HEK293 (cell line): ENCODE measurements around the gene ZIC4.

Experiments used
- CTCF ChIA-PET: fragments of 350-600 bp; formaldehyde crosslinking; extraction: SDS; loops from one replicate; lab custom pipeline; 2021; ENCODE audit warnings: antibody characterized with exemption; lab: Yijun Ruan, JAX
- POLR2A ChIA-PET: fragments of 300-600 bp; formaldehyde crosslinking; extraction: SDS; loops from one replicate; lab custom pipeline; 2020; ENCODE audit warnings: antibody characterized with exemption, inconsistent platforms; lab: Yijun Ruan, JAX
- H3K27ac ChIP-seq: fragments of 200-500 bp; sonication (Bioruptor generic); 2 replicates; pipeline ENCODE4 v1.5.1; 2014; ENCODE audit warnings: low read depth, low read length, control low read depth, inconsistent platforms; ENCODE audit errors: extremely low read depth
- H3K36me3 ChIP-seq, 2 experiments: fragments of 200-500 bp in 1 of 2; sonication (Bioruptor generic) in 1 of 2; 1 replicate in 1 of 2; 2 replicates in 1 of 2; pipeline ENCODE4 v1.5.1; 2014 to 2017; ENCODE audit warnings: inconsistent platforms in 2 of 2, low read length in 2 of 2; ENCODE audit not compliant: control insufficient read depth in 2 of 2, insufficient read depth in 1 of 2
- H3K4me1 ChIP-seq: fragments of 200-500 bp; sonication (Bioruptor generic); 2 replicates; pipeline ENCODE4 v1.5.1; 2014; ENCODE audit warnings: mild to moderate bottlenecking, low read length, inconsistent platforms; ENCODE audit not compliant: control insufficient read depth, insufficient read depth
- H3K4me3 ChIP-seq: 2 replicates; pipeline ENCODE4 v1.5.1; 2011; ENCODE audit warnings: low read depth, mild to moderate bottlenecking, control low read depth, low read length, moderate library complexity
- H3K9me3 ChIP-seq: fragments of 200-500 bp; sonication (Bioruptor generic); 2 replicates; pipeline ENCODE4 v1.5.1; 2014; ENCODE audit warnings: low read depth, low read length, inconsistent platforms; ENCODE audit not compliant: control insufficient read depth, insufficient read depth
- AEBP2 ChIP-seq: fragments of 450-650 bp; formaldehyde crosslinking; IDR thresholded peaks from 2 replicates; pipeline ENCODE4 v1.5.1; 2016; ENCODE audit warnings: missing biosample characterization, missing genetic modification characterization, borderline replicate concordance
- BCL11B ChIP-seq: fragments of 450-650 bp; formaldehyde crosslinking; IDR thresholded peaks from 2 replicates; pipeline ENCODE4 v1.5.1; 2016; ENCODE audit warnings: low read depth, missing biosample characterization, missing genetic modification characterization
- BCL6B ChIP-seq: fragments of 450-650 bp; formaldehyde crosslinking; IDR thresholded peaks from 2 replicates; pipeline ENCODE4 v1.5.1; 2017; ENCODE audit warnings: missing biosample characterization, missing genetic modification characterization
- GLI2 ChIP-seq: fragments of 450-650 bp; formaldehyde crosslinking; IDR thresholded peaks from 2 replicates; pipeline ENCODE4; 2017; ENCODE audit warnings: missing biosample characterization, missing genetic modification characterization, low read depth, borderline replicate concordance
- OVOL3 ChIP-seq: fragments of 450-650 bp; formaldehyde crosslinking; IDR thresholded peaks from 2 replicates; pipeline ENCODE4 v1.5.1; 2016; ENCODE audit warnings: missing biosample characterization, missing genetic modification characterization
- SP2 ChIP-seq: fragments of 450-650 bp; formaldehyde crosslinking; IDR thresholded peaks from 2 replicates; pipeline ENCODE4 v1.5.1; 2016; ENCODE audit warnings: missing biosample characterization, missing genetic modification characterization
- ZBTB26 ChIP-seq: fragments of 450-650 bp; formaldehyde crosslinking; optimal IDR thresholded peaks from 2 replicates; pipeline ENCODE3; 2016; ENCODE audit warnings: missing biosample characterization, mild to moderate bottlenecking, missing genetic modification characterization
- ZBTB48 ChIP-seq: fragments of 450-650 bp; formaldehyde crosslinking; IDR thresholded peaks from 2 replicates; pipeline ENCODE4 v1.5.1; 2016; ENCODE audit warnings: missing biosample characterization, missing genetic modification characterization
- ZEB2 ChIP-seq: fragments of 450-650 bp; formaldehyde crosslinking; IDR thresholded peaks from 2 replicates; pipeline ENCODE4 v1.5.1; 2016; ENCODE audit warnings: missing biosample characterization, missing genetic modification characterization
- ZFP3 ChIP-seq: fragments of 450-650 bp; formaldehyde crosslinking; IDR thresholded peaks from 2 replicates; pipeline ENCODE4 v1.5.1; 2016; ENCODE audit warnings: low read depth, missing biosample characterization, missing genetic modification characterization
- ZIC2 ChIP-seq: fragments of 450-650 bp; formaldehyde crosslinking; IDR thresholded peaks from 2 replicates; pipeline ENCODE4 v1.5.1; 2016; ENCODE audit warnings: missing biosample characterization, missing genetic modification characterization
- ZNF121 ChIP-seq: fragments of 450-650 bp; formaldehyde crosslinking; IDR thresholded peaks from 2 replicates; pipeline ENCODE4 v1.5.1; 2016; ENCODE audit warnings: missing biosample characterization, missing genetic modification characterization
- ZNF184 ChIP-seq: fragments of 450-650 bp; IDR thresholded peaks from 2 replicates; pipeline ENCODE4 v1.5.1; 2018; ENCODE audit warnings: missing biosample characterization, mild to moderate bottlenecking, missing genetic modification characterization
- ZNF202 ChIP-seq: fragments of 450-650 bp; formaldehyde crosslinking; IDR thresholded peaks from 2 replicates; pipeline ENCODE4 v1.5.1; 2016; ENCODE audit warnings: missing biosample characterization, missing genetic modification characterization, borderline replicate concordance
- ZNF223 ChIP-seq: fragments of 450-650 bp; formaldehyde crosslinking; IDR thresholded peaks from 2 replicates; pipeline ENCODE4 v1.5.1; 2016; ENCODE audit warnings: missing biosample characterization, missing genetic modification characterization
- ZNF473 ChIP-seq: fragments of 450-650 bp; formaldehyde crosslinking; IDR thresholded peaks from 2 replicates; pipeline ENCODE4 v1.5.1; 2017; ENCODE audit warnings: missing biosample characterization, missing genetic modification characterization
- ZNF530 ChIP-seq: fragments of 450-650 bp; formaldehyde crosslinking; IDR thresholded peaks from 2 replicates; pipeline ENCODE4 v1.5.1; 2016; ENCODE audit warnings: low read depth, missing biosample characterization, missing genetic modification characterization
- ZNF548 ChIP-seq: fragments of 450-650 bp; formaldehyde crosslinking; IDR thresholded peaks from 2 replicates; pipeline ENCODE4 v1.5.1; 2016; ENCODE audit warnings: missing biosample characterization, missing genetic modification characterization
- ZNF785 ChIP-seq: fragments of 450-650 bp; formaldehyde crosslinking; IDR thresholded peaks from 2 replicates; pipeline ENCODE4 v1.5.1; 2016; ENCODE audit warnings: missing biosample characterization, missing genetic modification characterization
- ZNF792 ChIP-seq: fragments of 450-650 bp; formaldehyde crosslinking; IDR thresholded peaks from 2 replicates; pipeline ENCODE4 v1.5.1; 2016; ENCODE audit warnings: missing biosample characterization, missing genetic modification characterization
- ZNF830 ChIP-seq: fragments of 450-650 bp; IDR thresholded peaks from 2 replicates; pipeline ENCODE4 v1.5.0; 2018; ENCODE audit warnings: missing biosample characterization, missing genetic modification characterization, low read depth, mild to moderate bottlenecking, moderate library complexity
- TF ChIP-seq, protein P1 (sequence below): fragments of 450-650 bp; formaldehyde crosslinking; conservative IDR thresholded peaks from 2 replicates; pipeline ENCODE4 v1.5.1; 2016; ENCODE audit warnings: low read depth, missing biosample characterization, missing genetic modification characterization

ZIC4 gene

GRCh38 chr3:147356909-147357900, 49.1 kb downstream of the ZIC4 start:
- CTCF ChIA-PET = no interaction called here
- Histone ChIP-seq H3K36me3 (no peaks in the 10 kb centered on the region), H3K4me3 (no peak overlapping the region), H3K9me3 (no peaks in the 10 kb centered on the region), H3K4me1 (no peaks in the 10 kb centered on the region), H3K27ac (no peak overlapping the region)
- POLR2A ChIA-PET = no interaction called here
- no peak for TF ChIP-seq ZNF121 (tag by site-specific recombination)
- TF ChIP-seq ZBTB26 (tag by site-specific recombination) = no peak

DNA sequence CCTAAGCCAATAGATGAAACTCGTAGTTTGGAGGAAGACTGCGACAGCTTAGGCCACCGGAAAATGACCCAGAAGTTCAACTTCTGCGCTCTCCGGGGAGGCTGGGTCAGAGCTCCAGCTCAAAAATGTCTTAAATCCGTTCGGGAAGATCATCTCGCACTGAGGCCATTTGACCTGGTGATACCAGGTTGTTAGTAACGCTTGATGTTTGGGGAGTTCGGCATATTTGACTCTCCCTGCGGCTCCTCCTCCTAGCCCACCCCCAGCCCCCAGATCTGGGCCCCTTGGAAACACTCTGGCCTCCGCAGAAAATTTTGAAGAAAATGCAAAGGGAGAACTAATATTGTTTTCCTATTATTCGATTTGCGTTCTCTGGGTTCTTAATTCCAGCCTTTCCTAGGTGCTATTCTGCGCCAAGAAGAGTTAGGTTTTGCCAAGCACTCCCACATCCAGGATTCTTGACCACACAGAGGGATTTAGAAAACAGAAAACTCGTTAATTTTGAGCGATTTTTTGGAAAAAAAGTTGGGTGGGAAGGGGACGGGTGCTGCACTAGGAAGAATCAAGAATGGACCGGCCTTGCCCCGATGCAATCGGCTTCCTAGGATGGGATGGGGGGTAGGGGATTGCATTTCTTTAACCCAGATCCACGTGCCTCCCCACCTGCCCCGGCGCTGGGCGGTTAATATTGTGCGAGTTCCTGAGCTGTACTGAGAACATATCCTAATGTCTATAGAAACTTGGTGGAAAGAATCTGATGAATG, 50.0 kb downstream of the ZIC4 start:
- no peaks in the 10 kb centered on the region for H3K9me3 ChIP-seq
- CTCF ChIA-PET = no interaction called here
- no peaks in the 10 kb centered on the region for H3K36me3 ChIP-seq
- no peak overlapping the region for H3K27ac ChIP-seq
- POLR2A ChIA-PET = no interaction called here
- no peaks in the 10 kb centered on the region for H3K4me1 ChIP-seq
- H3K4me3 ChIP-seq = no peak overlapping the region
- no peak for TF ChIP-seq SP2
- no peak for TF ChIP-seq ZNF792 (tag by site-specific recombination)
- TF ChIP-seq ZBTB48 = no peak
- no peak for TF ChIP-seq ZEB2
- TF ChIP-seq ZNF184 (tag by site-specific recombination) = no peak
- TF ChIP-seq AEBP2 (tag by site-specific recombination) = no peak
- TF ChIP-seq ZNF223 = no peak
- no peak for TF ChIP-seq ZNF548
- no peak for TF ChIP-seq ZNF202 (tag by site-specific recombination)
- TF ChIP-seq ZNF473 (tag by site-specific recombination) = no peak
- TF ChIP-seq, protein P1, sequence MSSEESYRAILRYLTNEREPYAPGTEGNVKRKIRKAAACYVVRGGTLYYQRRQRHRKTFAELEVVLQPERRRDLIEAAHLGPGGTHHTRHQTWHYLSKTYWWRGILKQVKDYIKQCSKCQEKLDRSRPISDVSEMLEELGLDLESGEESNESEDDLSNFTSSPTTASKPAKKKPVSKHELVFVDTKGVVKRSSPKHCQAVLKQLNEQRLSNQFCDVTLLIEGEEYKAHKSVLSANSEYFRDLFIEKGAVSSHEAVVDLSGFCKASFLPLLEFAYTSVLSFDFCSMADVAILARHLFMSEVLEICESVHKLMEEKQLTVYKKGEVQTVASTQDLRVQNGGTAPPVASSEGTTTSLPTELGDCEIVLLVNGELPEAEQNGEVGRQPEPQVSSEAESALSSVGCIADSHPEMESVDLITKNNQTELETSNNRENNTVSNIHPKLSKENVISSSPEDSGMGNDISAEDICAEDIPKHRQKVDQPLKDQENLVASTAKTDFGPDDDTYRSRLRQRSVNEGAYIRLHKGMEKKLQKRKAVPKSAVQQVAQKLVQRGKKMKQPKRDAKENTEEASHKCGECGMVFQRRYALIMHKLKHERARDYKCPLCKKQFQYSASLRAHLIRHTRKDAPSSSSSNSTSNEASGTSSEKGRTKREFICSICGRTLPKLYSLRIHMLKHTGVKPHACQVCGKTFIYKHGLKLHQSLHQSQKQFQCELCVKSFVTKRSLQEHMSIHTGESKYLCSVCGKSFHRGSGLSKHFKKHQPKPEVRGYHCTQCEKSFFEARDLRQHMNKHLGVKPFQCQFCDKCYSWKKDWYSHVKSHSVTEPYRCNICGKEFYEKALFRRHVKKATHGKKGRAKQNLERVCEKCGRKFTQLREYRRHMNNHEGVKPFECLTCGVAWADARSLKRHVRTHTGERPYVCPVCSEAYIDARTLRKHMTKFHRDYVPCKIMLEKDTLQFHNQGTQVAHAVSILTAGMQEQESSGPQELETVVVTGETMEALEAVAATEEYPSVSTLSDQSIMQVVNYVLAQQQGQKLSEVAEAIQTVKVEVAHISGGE (tag by site-specific recombination) = no peak
- no peak for TF ChIP-seq ZNF830
- TF ChIP-seq OVOL3 = no peak
- TF ChIP-seq ZNF785 = no peak
- TF ChIP-seq ZIC2 = no peak
- no peak for TF ChIP-seq BCL11B (tag by site-specific recombination)
- TF ChIP-seq ZFP3 (tag by site-specific recombination) = no peak
- no peak for TF ChIP-seq ZNF530 (tag by site-specific recombination)
- no peak for TF ChIP-seq BCL6B (tag by site-specific recombination)
- TF ChIP-seq GLI2 (tag by site-specific recombination) = no peak
